GM12874 (cell line): ENCODE measurements around the gene MGP.

Experiments
- CTCF ChIP-seq: IDR thresholded peaks from 2 replicates; pipeline ENCODE4 v1.5.1; 2011; ENCODE audit warnings: low read depth, mild to moderate bottlenecking, control low read depth, low read length, moderate library complexity; ENCODE audit not compliant: insufficient read depth

The MGP gene

DNA sequence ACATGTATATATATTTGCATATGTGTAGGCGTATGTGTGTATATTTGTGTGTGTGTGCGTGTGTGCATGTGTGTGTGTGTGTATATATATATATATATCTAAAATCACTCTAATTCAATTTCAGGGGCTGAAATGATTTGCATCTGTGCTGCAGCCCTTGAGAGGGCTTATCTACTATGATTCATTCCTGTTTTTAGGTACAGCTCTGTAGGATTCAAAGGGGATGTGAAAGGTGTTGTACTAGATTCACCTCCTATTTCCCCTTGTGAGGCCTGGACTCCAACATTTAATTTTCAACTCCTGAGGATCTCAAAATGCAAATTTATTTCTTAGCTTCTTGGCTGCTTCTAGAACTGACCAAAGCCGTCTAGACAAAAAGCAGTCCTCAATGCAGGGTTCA, 41.6 kb upstream of the MGP start:
- TF ChIP-seq CTCF = no peak

- no peak for TF ChIP-seq CTCF
Measured at GRCh38 chr12:14924541-14924940, 38.9 kb upstream of the MGP start.

DNA sequence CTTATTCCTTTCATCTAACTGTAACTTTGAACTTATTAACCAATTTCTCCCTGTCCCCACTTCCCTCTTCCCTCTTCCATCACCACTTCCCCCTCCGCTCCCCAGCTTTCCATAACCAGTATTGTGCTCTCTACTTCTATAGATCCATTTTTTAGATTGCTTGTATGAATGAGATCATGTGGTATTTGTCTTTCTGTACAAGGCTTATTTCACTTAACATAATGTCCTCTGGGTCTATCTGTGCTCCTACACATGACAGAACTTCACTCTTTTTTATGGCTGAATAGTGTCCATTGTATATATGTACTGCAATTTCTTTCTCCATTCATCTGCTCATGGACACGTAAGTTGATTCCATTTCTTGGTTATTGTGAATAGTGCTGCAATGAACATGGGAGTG, 38.3 kb upstream of the MGP start:
- no peak for TF ChIP-seq CTCF

DNA sequence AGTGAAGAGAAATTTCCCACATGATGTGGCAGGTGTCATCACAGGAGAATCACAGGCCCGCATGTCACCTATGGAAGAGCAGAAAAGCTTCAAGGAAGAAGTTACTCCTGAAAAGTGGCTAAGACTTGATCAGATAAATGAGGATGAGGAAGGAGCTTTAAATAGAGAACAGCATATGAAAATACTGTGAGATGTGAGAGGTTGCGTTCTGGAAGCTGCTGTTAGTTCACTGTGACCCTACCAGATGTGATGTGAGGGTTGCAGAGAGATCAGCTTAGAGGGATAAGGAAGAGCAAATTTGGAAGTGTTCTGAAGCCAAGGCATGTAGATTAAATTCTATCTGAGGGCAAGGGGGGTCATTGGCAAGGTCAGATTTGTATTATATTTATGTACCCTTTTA, 35.6 kb upstream of the MGP start:
- TF ChIP-seq CTCF = no peak

DNA sequence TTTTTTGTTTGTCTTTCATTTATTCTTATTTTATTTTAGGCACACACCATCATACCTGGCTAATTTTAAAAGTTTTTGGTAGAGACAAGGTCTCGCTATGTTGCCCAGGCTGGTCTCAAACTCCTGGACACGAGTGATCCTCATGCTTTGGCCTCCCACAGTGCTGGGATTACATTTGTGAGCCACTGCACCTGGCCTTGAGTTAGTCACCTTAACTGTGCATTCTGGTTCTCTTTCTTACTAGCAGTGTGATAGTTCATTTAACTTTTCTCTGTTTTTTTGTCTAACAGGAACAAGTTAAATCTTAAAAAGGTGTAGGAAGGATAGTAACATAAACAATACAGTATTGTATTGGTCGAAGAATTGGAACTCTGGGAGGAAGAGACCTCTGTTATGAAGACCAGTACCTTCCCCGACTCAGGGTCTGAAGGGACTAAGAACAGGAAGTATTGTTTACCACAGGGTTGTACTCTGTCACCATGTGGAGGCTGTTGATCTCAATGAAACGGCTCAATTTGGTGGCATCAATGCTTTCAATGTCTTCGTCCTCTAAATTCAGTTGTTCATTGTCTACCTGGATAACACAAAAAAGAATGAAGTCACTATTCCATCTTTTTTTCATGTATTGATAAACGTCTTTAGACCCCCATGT, 34.9 kb upstream of the MGP start:
- TF ChIP-seq CTCF = no peak

DNA sequence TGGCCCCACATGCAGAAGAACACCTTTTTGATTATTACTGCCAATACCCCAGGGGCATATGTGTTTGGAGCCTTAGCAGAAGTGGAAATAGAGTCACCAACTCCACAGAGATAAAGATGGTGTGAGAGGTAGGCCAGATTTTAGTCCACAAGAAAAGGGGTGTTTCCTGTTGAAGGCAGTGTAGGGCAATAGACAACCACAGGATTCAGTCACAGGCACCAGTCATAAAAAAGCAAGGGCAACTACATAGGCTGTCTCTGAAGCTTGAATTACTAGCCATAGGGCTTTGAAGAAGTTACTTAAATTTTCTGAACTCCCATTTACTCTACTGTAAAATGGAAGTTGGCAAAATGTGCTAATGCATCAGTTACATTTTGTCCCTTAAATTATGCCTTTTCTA, 33.8 kb upstream of the MGP start:
- TF ChIP-seq CTCF = no peak

DNA sequence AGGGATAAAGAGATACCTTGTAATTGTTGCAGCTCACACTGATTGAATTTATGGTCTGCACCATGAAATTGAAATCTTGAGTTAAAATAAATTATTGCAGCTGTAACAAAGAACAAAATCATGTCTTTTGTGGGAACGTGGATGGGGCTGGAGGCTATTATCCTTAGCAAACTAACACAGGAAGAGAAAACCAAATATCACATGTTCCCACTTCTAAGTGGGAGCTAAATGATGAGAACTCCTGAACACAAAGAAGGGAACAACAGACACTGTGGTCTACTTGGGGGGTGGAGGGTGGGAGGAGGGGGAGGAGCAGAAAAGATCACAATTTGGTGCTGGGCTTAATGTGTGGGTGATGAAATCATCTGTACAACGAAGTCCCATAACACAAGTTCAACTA, 30.1 kb upstream of the MGP start:
- no peak for TF ChIP-seq CTCF

- no peak for TF ChIP-seq CTCF
Measured at GRCh38 chr12:14913381-14913781, 27.7 kb upstream of the MGP start.
